Nephron (organoid): Measurements from ENCODE around the gene DMXL2.
A peak's percentile ranks its signal among the peaks of the same experiment; 100 is the strongest.

Experiments used
- H3K27ac Mint-ChIP-seq, 3 experiments: 2 replicates each; pipeline ENCODE4 v1.8.0; 2020; ENCODE audit warnings: mixed read lengths in 3 of 3, mild to moderate bottlenecking in 2 of 3, moderate library complexity in 1 of 3
- H3K27me3 Mint-ChIP-seq: 2 replicates; pipeline ENCODE4 v1.8.0; 2021; ENCODE audit warnings: low read depth, mild to moderate bottlenecking, moderate library complexity, mixed read lengths
- H3K36me3 Mint-ChIP-seq: 2 replicates; pipeline ENCODE4 v1.8.0; 2020; ENCODE audit warnings: low read depth, mixed read lengths
- H3K4me1 Mint-ChIP-seq: 2 replicates; pipeline ENCODE4 v1.8.0; 2020; ENCODE audit warnings: mixed read lengths
- H3K4me3 Mint-ChIP-seq, 3 experiments: 2 replicates each; pipeline ENCODE4 v1.8.0; 2020; ENCODE audit warnings: mild to moderate bottlenecking in 3 of 3, mixed read lengths in 3 of 3, moderate library complexity in 2 of 3
- H3K9me3 Mint-ChIP-seq: 2 replicates; pipeline ENCODE4 v1.8.0; 2020; ENCODE audit warnings: mixed read lengths
- TF ChIP-seq, protein P1 (sequence below), 3 experiments: fragments of 200-600 bp; sonication (generic); IDR thresholded peaks; one replicate each; pipeline ENCODE4 v1.5.0; 2021; ENCODE audit warnings: antibody characterized with exemption in 3 of 3; ENCODE audit not compliant: unreplicated experiment in 3 of 3

Gene DMXL2

DNA sequence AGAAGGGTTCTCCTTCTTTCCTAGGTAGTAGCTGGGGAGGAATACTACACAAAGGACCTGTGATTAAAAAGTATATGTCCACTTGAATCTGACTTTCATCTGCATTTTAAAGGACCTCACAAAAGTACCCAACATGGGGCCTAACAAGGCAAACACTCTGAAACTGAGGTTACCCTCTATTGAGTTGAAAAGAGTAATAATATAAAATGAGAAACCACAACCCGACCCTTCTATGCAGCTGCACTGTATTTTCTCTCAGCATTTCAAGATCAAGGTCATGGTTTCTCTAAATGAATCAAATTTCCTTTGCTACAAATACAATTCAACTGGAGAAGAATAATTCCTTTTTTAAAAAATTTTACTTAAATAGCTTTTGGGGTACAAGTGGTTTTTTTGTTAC lies 106.3 kb downstream of the DMXL2 start:
- TF ChIP-seq, protein P1, sequence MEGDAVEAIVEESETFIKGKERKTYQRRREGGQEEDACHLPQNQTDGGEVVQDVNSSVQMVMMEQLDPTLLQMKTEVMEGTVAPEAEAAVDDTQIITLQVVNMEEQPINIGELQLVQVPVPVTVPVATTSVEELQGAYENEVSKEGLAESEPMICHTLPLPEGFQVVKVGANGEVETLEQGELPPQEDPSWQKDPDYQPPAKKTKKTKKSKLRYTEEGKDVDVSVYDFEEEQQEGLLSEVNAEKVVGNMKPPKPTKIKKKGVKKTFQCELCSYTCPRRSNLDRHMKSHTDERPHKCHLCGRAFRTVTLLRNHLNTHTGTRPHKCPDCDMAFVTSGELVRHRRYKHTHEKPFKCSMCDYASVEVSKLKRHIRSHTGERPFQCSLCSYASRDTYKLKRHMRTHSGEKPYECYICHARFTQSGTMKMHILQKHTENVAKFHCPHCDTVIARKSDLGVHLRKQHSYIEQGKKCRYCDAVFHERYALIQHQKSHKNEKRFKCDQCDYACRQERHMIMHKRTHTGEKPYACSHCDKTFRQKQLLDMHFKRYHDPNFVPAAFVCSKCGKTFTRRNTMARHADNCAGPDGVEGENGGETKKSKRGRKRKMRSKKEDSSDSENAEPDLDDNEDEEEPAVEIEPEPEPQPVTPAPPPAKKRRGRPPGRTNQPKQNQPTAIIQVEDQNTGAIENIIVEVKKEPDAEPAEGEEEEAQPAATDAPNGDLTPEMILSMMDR (IDR thresholded peaks at IDR 0.05; ENCODE audit: unreplicated experiment in 3 of 3), result no peak
- H3K9me3 Mint-ChIP-seq, result peaks cover 1% of the 10 kb centered on the region
- H3K27ac Mint-ChIP-seq, result peak overlapping the region in 2 of 3 experiments; percentile 51 to 78
- no peak overlapping the region for H3K4me3 Mint-ChIP-seq
- no peaks in the 10 kb centered on the region for H3K27me3 Mint-ChIP-seq
- peaks cover 44% of the 10 kb centered on the region for H3K36me3 Mint-ChIP-seq
- peaks cover 25% of the 10 kb centered on the region for H3K4me1 Mint-ChIP-seq

DNA sequence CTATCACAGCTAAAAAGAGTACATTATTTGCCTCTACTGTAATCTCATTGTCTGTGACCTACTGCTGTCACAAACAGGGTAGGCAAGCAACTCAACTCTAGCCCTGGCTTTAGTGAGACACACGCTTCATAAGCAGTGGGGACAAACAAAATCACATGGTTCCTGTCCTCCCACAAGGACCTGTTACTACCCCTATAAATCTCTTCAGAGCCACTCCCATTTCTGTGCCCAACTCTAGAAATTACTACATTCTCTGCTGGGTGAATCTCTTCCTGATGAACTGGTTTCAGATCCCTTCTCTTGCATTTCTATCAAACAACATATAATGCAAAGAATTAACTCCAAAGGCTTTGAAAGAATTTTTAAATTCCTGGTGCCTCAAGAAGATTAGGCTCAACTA lies 117.3 kb downstream of the DMXL2 start:
- no peaks in the 10 kb centered on the region for H3K4me1 Mint-ChIP-seq
- H3K36me3 Mint-ChIP-seq, result peaks cover 47% of the 10 kb centered on the region
- H3K4me3 Mint-ChIP-seq, result no peak overlapping the region
- H3K27ac Mint-ChIP-seq, result no peak overlapping the region
- H3K27me3 Mint-ChIP-seq, result no peaks in the 10 kb centered on the region
- TF ChIP-seq, protein P1 (IDR thresholded peaks at IDR 0.05; ENCODE audit: unreplicated experiment in 3 of 3), result no peak
- peaks cover 10% of the 10 kb centered on the region for H3K9me3 Mint-ChIP-seq

DNA sequence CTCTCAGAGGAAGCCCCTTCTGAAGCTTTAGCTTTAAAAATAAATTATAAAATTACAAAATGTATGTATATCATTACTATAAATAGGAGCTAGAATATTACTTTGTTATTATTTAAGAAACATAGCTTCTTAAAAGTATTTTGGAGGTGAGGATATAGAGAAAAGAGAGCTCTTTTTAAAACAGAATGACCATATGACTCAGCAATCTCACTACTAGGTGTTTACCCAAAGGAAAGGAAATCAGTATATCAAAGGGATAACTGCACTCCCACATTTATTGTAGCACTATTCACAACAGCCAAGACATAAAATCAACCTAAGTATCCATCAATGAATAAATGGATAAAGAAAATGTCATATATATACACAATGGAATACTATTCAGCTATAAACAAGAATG lies 119.6 kb downstream of the DMXL2 start:
- Mint-ChIP-seq H3K4me1 (no peaks in the 10 kb centered on the region), H3K4me3 (no peak overlapping the region), H3K27ac (no peak overlapping the region), H3K27me3 (no peaks in the 10 kb centered on the region), H3K9me3 (no peaks in the 10 kb centered on the region), H3K36me3 (peaks cover 49% of the 10 kb centered on the region)
- TF ChIP-seq, protein P1 (IDR thresholded peaks at IDR 0.05; ENCODE audit: unreplicated experiment in 3 of 3), result no peak

DNA sequence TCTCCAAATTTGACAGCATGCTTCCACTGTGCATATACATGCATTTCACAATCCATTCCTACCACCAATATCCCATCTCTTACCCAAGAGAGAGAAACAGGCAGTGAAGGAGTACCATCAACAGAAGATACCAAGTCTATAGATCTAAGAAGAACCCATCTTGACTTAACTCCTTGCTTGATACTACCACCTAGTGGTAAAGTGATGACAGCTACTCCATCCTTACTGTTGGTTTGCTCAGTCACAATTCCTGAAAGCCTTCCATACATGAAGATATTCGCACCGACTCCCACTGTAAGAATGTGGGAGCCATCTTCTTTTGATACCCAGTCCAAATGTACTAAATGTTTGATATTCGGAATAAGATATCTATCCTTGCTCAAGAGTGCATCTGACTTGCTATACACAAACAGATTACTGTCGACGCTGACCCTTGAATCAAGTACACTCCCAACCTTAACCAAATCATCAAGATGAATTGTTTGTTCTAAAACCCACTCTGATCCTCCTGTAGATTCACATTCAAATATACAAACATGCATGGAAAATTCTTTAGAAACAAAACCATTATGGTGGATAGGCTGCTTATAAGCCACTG lies 123.1 kb downstream of the DMXL2 start:
- no peaks in the 10 kb centered on the region for H3K4me1 Mint-ChIP-seq
- no peaks in the 10 kb centered on the region for H3K27me3 Mint-ChIP-seq
- no peak overlapping the region for H3K27ac Mint-ChIP-seq
- peaks cover 44% of the 10 kb centered on the region for H3K36me3 Mint-ChIP-seq
- TF ChIP-seq, protein P1 (IDR thresholded peaks at IDR 0.05; ENCODE audit: unreplicated experiment in 3 of 3), result peak in 1 of 3 experiments; percentile 33
- H3K9me3 Mint-ChIP-seq, result no peaks in the 10 kb centered on the region
- no peak overlapping the region for H3K4me3 Mint-ChIP-seq

DNA sequence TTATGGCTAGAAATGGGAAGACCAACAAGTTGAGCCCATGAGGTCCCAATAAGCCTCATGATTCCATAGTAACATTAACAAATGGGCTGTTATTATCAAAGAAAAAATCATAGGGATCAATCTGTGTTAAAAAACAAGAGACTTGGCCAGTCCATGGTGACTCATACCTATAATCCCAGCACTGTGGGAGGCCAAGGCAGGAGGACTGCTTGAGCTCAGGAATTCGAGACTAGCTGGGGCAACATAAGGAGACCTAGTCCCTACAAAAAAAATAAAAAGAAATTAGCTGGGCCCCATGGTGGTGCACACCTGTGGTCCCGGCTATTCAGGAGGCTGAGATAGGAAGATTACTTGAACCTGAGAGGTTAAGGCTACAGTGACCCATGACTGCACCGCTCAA lies 124.8 kb downstream of the DMXL2 start:
- H3K36me3 Mint-ChIP-seq, result peaks cover 37% of the 10 kb centered on the region
- H3K27me3 Mint-ChIP-seq, result no peaks in the 10 kb centered on the region
- TF ChIP-seq, protein P1 (IDR thresholded peaks at IDR 0.05; ENCODE audit: unreplicated experiment in 3 of 3), result no peak
- no peaks in the 10 kb centered on the region for H3K9me3 Mint-ChIP-seq
- no peak overlapping the region for H3K27ac Mint-ChIP-seq
- H3K4me1 Mint-ChIP-seq, result no peaks in the 10 kb centered on the region
- H3K4me3 Mint-ChIP-seq, result no peak overlapping the region

DNA sequence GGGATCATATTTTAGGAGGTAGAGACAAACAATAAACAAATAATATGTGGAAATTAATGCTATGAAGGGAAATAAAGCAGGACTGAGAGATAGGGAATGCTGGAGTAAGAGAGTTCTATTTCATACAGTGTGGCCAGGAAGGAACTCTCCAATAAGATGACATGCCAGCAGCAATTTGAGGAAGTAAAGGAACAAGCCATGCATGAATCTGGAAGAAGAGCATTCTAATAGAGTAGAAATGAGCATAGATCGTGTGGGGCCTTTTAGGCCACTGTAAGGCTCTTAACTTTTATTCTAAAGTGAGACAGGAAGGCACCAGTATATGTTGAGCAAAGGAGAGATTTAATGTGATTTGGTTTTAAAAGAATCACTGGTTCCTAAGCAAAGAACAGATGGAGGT lies 126.3 kb downstream of the DMXL2 start:
- Mint-ChIP-seq H3K27me3 (no peaks in the 10 kb centered on the region), H3K27ac (no peak overlapping the region), H3K4me1 (no peaks in the 10 kb centered on the region), H3K9me3 (no peaks in the 10 kb centered on the region), H3K36me3 (peaks cover 35% of the 10 kb centered on the region), H3K4me3 (no peak overlapping the region)
- TF ChIP-seq, protein P1 (IDR thresholded peaks at IDR 0.05; ENCODE audit: unreplicated experiment in 3 of 3), result no peak
